ENCODE measurements around the gene SRPK1.

SRPK1 gene

DNA sequence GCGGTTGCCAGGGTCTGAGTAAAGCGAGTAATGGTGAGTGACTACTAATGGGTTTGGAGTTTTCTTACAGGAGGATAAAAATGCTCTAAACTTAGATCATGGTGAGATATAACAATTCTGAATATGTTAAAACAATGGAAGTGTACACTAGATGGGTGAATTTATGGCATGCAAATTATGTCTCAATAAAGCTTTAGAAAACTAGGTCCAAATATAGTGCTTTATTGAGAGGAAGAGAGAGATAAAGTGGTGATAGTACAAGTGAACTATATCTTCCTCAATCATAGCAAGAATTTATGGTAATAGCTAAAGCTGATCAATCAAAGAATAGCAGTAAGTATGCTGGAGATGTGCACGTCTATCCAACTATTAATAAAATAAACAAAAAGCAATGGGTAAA, 23.9 kb downstream of the SRPK1 start:
- Histone ChIP-seq H3K9me3 (replicated peaks; ENCODE audit: low read length) (no peaks in the 10 kb centered on the region), H3K36me3 (ENCODE audit: insufficient read depth, low read length) (peaks cover 6% of the 10 kb centered on the region), H3K4me3 (ENCODE audit: low read length) (no peak overlapping the region), H3K27me3 (ENCODE audit: control insufficient read depth, insufficient read depth, low read length) (no peaks in the 10 kb centered on the region), H3K9ac (ENCODE audit: low read depth, low read length) (no peak overlapping the region), H3K4me2 (ENCODE audit: low read length) (no peak overlapping the region), H3K4me1 (ENCODE audit: control insufficient read depth, insufficient read depth, low read length) (no peaks in the 10 kb centered on the region)

- no peaks in the 10 kb centered on the region for H3K27me3 ChIP-seq (ENCODE audit: control insufficient read depth, insufficient read depth, low read length)
- no peak overlapping the region for H3K4me2 ChIP-seq (ENCODE audit: low read length)
- H3K4me3 ChIP-seq (ENCODE audit: low read length), result no peak overlapping the region
Measured at GRCh38 chr6:35896228-35896627, 24.7 kb downstream of the SRPK1 start.

DNA sequence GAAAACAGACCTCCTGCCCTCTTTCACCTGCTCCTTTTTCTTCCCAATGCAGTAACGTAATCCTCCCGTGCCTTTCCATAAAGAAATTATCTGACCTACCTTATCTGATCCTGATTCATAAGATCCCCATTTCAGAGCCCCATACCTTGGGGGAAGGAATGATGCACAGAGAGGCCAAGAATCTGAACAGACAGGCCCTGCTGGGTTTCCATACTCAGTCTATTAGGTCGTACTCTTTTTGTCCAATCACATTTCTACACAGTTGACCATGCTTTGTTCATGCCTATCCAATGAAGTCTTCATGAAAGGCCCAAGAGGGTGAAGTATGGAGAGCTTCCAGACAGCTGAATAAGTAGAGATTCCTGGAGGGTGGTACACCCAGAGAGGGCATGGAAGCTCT, 25.3 kb downstream of the SRPK1 start:
- no peaks in the 10 kb centered on the region for H3K9me3 ChIP-seq (replicated peaks; ENCODE audit: low read length)
- no peaks in the 10 kb centered on the region for H3K4me1 ChIP-seq (ENCODE audit: control insufficient read depth, insufficient read depth, low read length)
- H3K27me3 ChIP-seq (ENCODE audit: control insufficient read depth, insufficient read depth, low read length), result no peaks in the 10 kb centered on the region

More at GRCh38 chr6:35896228-35896627, 24.7 kb downstream of the SRPK1 start:
- Histone ChIP-seq H3K36me3 (ENCODE audit: insufficient read depth, low read length) (peaks cover 6% of the 10 kb centered on the region), H3K9me3 (replicated peaks; ENCODE audit: low read length) (no peaks in the 10 kb centered on the region), H3K4me1 (ENCODE audit: control insufficient read depth, insufficient read depth, low read length) (no peaks in the 10 kb centered on the region), H3K9ac (ENCODE audit: low read depth, low read length) (no peak overlapping the region)

GRCh38 chr6:35894776-35895175, 26.1 kb downstream of the SRPK1 start:
- Histone ChIP-seq H3K4me1 (ENCODE audit: control insufficient read depth, insufficient read depth, low read length) (no peaks in the 10 kb centered on the region), H3K27me3 (ENCODE audit: control insufficient read depth, insufficient read depth, low read length) (no peaks in the 10 kb centered on the region), H3K36me3 (ENCODE audit: insufficient read depth, low read length) (peaks cover 3% of the 10 kb centered on the region), H3K4me2 (ENCODE audit: low read length) (no peak overlapping the region), H3K4me3 (ENCODE audit: low read length) (no peak overlapping the region), H3K9me3 (replicated peaks; ENCODE audit: low read length) (no peaks in the 10 kb centered on the region), H3K9ac (ENCODE audit: low read depth, low read length) (no peak overlapping the region)

More for the DNA sequence above, 25.3 kb downstream of the SRPK1 start:
- Histone ChIP-seq H3K4me3 (ENCODE audit: low read length) (no peak overlapping the region), H3K9ac (ENCODE audit: low read depth, low read length) (no peak overlapping the region), H3K4me2 (ENCODE audit: low read length) (no peak overlapping the region), H3K36me3 (ENCODE audit: insufficient read depth, low read length) (peaks cover 6% of the 10 kb centered on the region)

- Histone ChIP-seq H3K36me3 (ENCODE audit: insufficient read depth, low read length) (peaks cover 14% of the 10 kb centered on the region), H3K4me2 (ENCODE audit: low read length) (no peak overlapping the region), H3K9me3 (replicated peaks; ENCODE audit: low read length) (no peaks in the 10 kb centered on the region), H3K9ac (ENCODE audit: low read depth, low read length) (no peak overlapping the region), H3K27me3 (ENCODE audit: control insufficient read depth, insufficient read depth, low read length) (no peaks in the 10 kb centered on the region), H3K4me3 (ENCODE audit: low read length) (no peak overlapping the region), H3K4me1 (ENCODE audit: control insufficient read depth, insufficient read depth, low read length) (no peaks in the 10 kb centered on the region)
Measured at GRCh38 chr6:35893246-35893645, 27.7 kb downstream of the SRPK1 start.

GRCh38 chr6:35892482-35892881, 28.4 kb downstream of the SRPK1 start:
- H3K4me3 ChIP-seq (ENCODE audit: low read length), result no peak overlapping the region
- no peaks in the 10 kb centered on the region for H3K4me1 ChIP-seq (ENCODE audit: control insufficient read depth, insufficient read depth, low read length)
- no peaks in the 10 kb centered on the region for H3K9me3 ChIP-seq (replicated peaks; ENCODE audit: low read length)
- H3K4me2 ChIP-seq (ENCODE audit: low read length), result no peak overlapping the region
- H3K36me3 ChIP-seq (ENCODE audit: insufficient read depth, low read length), result peaks cover 15% of the 10 kb centered on the region
- no peaks in the 10 kb centered on the region for H3K27me3 ChIP-seq (ENCODE audit: control insufficient read depth, insufficient read depth, low read length)
- no peak overlapping the region for H3K9ac ChIP-seq (ENCODE audit: low read depth, low read length)

DNA sequence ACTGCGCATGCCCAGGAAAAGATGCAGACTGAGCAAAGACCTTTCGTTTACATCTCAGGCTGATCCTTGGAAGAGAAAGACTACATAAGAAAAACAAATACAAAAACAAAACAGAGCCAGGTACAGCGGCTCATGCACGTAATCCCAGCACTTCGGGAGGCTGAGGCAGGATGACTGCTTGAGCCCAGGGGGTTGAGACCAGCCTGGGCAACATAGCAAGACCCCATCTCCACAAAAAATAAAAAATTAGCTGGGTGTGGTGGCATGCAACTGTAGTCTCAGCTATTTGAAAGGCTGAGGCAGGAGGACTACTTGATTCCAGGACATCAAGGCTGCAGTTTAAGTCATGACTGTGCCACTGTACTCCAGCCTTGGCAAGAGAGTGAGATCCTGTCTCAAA, 41.7 kb downstream of the SRPK1 start:
- H3K36me3 ChIP-seq (ENCODE audit: insufficient read depth, low read length), result peaks cover 28% of the 10 kb centered on the region
- H3K4me1 ChIP-seq (ENCODE audit: control insufficient read depth, insufficient read depth, low read length), result no peaks in the 10 kb centered on the region
- H3K4me3 ChIP-seq (ENCODE audit: low read length), result no peak overlapping the region
- H3K9ac ChIP-seq (ENCODE audit: low read depth, low read length), result no peak overlapping the region
- H3K4me2 ChIP-seq (ENCODE audit: low read length), result no peak overlapping the region
- peaks cover 5% of the 10 kb centered on the region for H3K9me3 ChIP-seq (replicated peaks; ENCODE audit: low read length)
- H3K27me3 ChIP-seq (ENCODE audit: control insufficient read depth, insufficient read depth, low read length), result no peaks in the 10 kb centered on the region

DNA sequence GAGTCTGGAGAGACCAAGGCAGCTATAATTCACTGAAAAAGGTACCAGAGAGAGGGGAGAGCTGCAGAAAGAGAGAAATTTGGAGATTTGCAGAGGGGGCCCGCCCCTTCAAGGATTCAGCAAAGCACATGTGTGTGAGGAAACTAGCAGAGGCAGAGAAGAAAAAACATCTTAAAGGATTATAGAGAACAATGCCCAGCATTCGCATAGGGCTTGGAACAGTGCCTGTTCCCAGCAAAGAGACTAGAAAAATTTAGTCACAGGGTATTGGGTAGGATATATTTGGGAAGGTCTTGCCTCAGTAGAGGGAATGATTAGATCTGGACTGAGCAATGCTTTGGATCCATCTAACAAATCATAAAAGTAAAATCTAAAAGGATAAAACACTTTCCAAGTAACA, 44.0 kb downstream of the SRPK1 start:
- Histone ChIP-seq H3K4me1 (ENCODE audit: control insufficient read depth, insufficient read depth, low read length) (no peaks in the 10 kb centered on the region), H3K27me3 (ENCODE audit: control insufficient read depth, insufficient read depth, low read length) (no peaks in the 10 kb centered on the region), H3K9me3 (replicated peaks; ENCODE audit: low read length) (peaks cover 5% of the 10 kb centered on the region), H3K4me3 (ENCODE audit: low read length) (no peak overlapping the region), H3K9ac (ENCODE audit: low read depth, low read length) (no peak overlapping the region), H3K4me2 (ENCODE audit: low read length) (no peak overlapping the region), H3K36me3 (ENCODE audit: insufficient read depth, low read length) (peaks cover 37% of the 10 kb centered on the region)

DNA sequence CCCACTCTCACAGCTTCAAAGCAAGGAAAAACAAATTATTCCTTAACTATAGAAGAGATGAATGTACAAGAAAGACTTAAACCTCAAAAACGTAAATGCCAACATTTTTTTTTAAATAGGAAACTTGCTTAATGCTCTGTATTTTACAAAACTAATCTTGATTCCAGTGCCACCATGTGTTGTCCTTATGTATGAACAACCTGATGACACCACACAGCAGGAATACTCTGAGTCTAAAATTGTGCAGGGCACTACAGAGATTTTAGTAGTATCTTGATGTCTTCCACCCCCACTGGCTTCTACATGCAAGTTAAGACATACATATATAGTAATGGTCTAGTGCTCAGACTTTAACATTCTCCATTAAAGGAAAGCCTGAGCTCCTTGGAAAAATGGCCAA, 46.2 kb downstream of the SRPK1 start:
- no peaks in the 10 kb centered on the region for H3K9me3 ChIP-seq (replicated peaks; ENCODE audit: low read length)
- H3K4me1 ChIP-seq (ENCODE audit: control insufficient read depth, insufficient read depth, low read length), result no peaks in the 10 kb centered on the region
- no peak overlapping the region for H3K9ac ChIP-seq (ENCODE audit: low read depth, low read length)
- no peaks in the 10 kb centered on the region for H3K27me3 ChIP-seq (ENCODE audit: control insufficient read depth, insufficient read depth, low read length)
- peaks cover 47% of the 10 kb centered on the region for H3K36me3 ChIP-seq (ENCODE audit: insufficient read depth, low read length)
- H3K4me2 ChIP-seq (ENCODE audit: low read length), result no peak overlapping the region
- H3K4me3 ChIP-seq (ENCODE audit: low read length), result no peak overlapping the region

- no peaks in the 10 kb centered on the region for H3K27me3 ChIP-seq (ENCODE audit: control insufficient read depth, insufficient read depth, low read length)
- H3K4me1 ChIP-seq (ENCODE audit: control insufficient read depth, insufficient read depth, low read length), result no peaks in the 10 kb centered on the region
- no peaks in the 10 kb centered on the region for H3K9me3 ChIP-seq (replicated peaks; ENCODE audit: low read length)
- H3K9ac ChIP-seq (ENCODE audit: low read depth, low read length), result no peak overlapping the region
- peaks cover 55% of the 10 kb centered on the region for H3K36me3 ChIP-seq (ENCODE audit: insufficient read depth, low read length)
- H3K4me3 ChIP-seq (ENCODE audit: low read length), result no peak overlapping the region
- H3K4me2 ChIP-seq (ENCODE audit: low read length), result no peak overlapping the region
Measured at GRCh38 chr6:35859367-35859766, 61.5 kb downstream of the SRPK1 start.

DNA sequence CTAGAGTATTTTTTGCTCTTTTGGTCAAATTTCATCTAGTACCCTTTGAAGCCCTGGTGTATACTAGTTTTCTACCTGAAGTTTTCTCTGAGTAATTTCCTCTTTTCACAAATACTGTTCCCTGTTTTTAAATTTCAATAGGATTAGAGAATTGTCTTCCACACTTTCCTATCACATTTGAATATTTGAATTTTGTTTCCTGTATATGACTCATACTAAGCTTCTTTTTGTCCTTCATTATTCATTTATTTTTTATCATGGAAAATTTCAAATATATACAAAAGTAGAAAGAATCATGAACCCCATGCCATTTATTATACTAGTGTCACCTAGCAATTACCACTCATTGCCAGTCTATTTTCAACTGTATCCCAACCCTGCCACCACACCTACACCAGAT, 63.0 kb downstream of the SRPK1 start:
- no peaks in the 10 kb centered on the region for H3K27me3 ChIP-seq (ENCODE audit: control insufficient read depth, insufficient read depth, low read length)
- no peak overlapping the region for H3K4me3 ChIP-seq (ENCODE audit: low read length)
- no peak overlapping the region for H3K4me2 ChIP-seq (ENCODE audit: low read length)
- H3K36me3 ChIP-seq (ENCODE audit: insufficient read depth, low read length), result peaks cover 54% of the 10 kb centered on the region
- H3K9ac ChIP-seq (ENCODE audit: low read depth, low read length), result no peak overlapping the region
- H3K9me3 ChIP-seq (replicated peaks; ENCODE audit: low read length), result no peaks in the 10 kb centered on the region
- no peaks in the 10 kb centered on the region for H3K4me1 ChIP-seq (ENCODE audit: control insufficient read depth, insufficient read depth, low read length)

GRCh38 chr6:35856250-35856649, 64.6 kb downstream of the SRPK1 start:
- H3K36me3 ChIP-seq (ENCODE audit: insufficient read depth, low read length), result peaks cover 56% of the 10 kb centered on the region
- H3K27me3 ChIP-seq (ENCODE audit: control insufficient read depth, insufficient read depth, low read length), result no peaks in the 10 kb centered on the region
- H3K4me2 ChIP-seq (ENCODE audit: low read length), result no peak overlapping the region
- H3K4me1 ChIP-seq (ENCODE audit: control insufficient read depth, insufficient read depth, low read length), result no peaks in the 10 kb centered on the region
- no peak overlapping the region for H3K4me3 ChIP-seq (ENCODE audit: low read length)
- H3K9me3 ChIP-seq (replicated peaks; ENCODE audit: low read length), result no peaks in the 10 kb centered on the region
- no peak overlapping the region for H3K9ac ChIP-seq (ENCODE audit: low read depth, low read length)
